Neutrophil (primary cell): Measurements from ENCODE around the gene FAM83C.

Experiments used
- H3K27ac ChIP-seq: fragments of 200-600 bp; sonication (generic); 2 replicates; pipeline ENCODE4 v1.5.1; 2016; ENCODE audit warnings: mild to moderate bottlenecking, moderate library complexity
- H3K27me3 ChIP-seq: fragments of 200-600 bp; sonication (generic); 2 replicates; pipeline ENCODE4 v1.6.0; 2016; ENCODE audit warnings: mild to moderate bottlenecking
- H3K36me3 ChIP-seq: fragments of 200-600 bp; sonication (generic); 2 replicates; pipeline ENCODE4 v1.5.1; 2017
- H3K4me1 ChIP-seq, 2 experiments: fragments of 200-600 bp in 1 of 2; sonication (generic) in 1 of 2; 1 replicate in 1 of 2; 2 replicates in 1 of 2; pipeline versions ENCODE4 v1.5.1 to v1.6.1; 2013 to 2016; ENCODE audit warnings: low read depth in 1 of 2, low read length in 1 of 2, mild to moderate bottlenecking in 1 of 2, moderate library complexity in 1 of 2; ENCODE audit not compliant: control insufficient read depth in 1 of 2, insufficient read depth in 1 of 2
- H3K4me3 ChIP-seq, 2 experiments: fragments of 200-600 bp in 1 of 2; sonication (generic) in 1 of 2; 1 replicate in 1 of 2; 2 replicates in 1 of 2; pipeline ENCODE4 v1.5.1; 2013 to 2016; ENCODE audit warnings: low read depth in 1 of 2, low read length in 1 of 2, mild to moderate bottlenecking in 1 of 2, moderate library complexity in 1 of 2
- H3K9me3 ChIP-seq: fragments of 200-600 bp; sonication (generic); 2 replicates; pipeline ENCODE4 v1.5.1; 2016
- CTCF ChIP-seq: fragments of 200-600 bp; sonication (generic); IDR thresholded peaks from 2 replicates; pipeline ENCODE4 v1.5.1; 2016; ENCODE audit warnings: antibody characterized with exemption

FAM83C gene

GRCh38 chr20:35288325-35289060 is 3.7 kb downstream of the FAM83C start:
- no peaks in the 10 kb centered on the region for H3K27me3 ChIP-seq
- H3K36me3 ChIP-seq: no peaks in the 10 kb centered on the region
- H3K4me1 ChIP-seq: peaks cover 3 to 12% of the 10 kb centered on the region in 2 experiments
- no peak overlapping the region for H3K27ac ChIP-seq
- no peaks in the 10 kb centered on the region for H3K9me3 ChIP-seq
- H3K4me3 ChIP-seq: no peak overlapping the region
- TF ChIP-seq CTCF: no peak

- Histone ChIP-seq H3K36me3 (no peaks in the 10 kb centered on the region), H3K4me1 (peaks cover 7 to 19% of the 10 kb centered on the region in 2 experiments), H3K4me3 (no peak overlapping the region), H3K27ac (no peak overlapping the region), H3K27me3 (no peaks in the 10 kb centered on the region), H3K9me3 (no peaks in the 10 kb centered on the region)
- TF ChIP-seq CTCF: no peak
Observed at GRCh38 chr20:35287509-35288324, 4.5 kb downstream of the FAM83C start.

GRCh38 chr20:35286899-35287508 is 5.2 kb downstream of the FAM83C start:
- H3K4me3 ChIP-seq: no peak overlapping the region
- TF ChIP-seq CTCF: no peak
- no peak overlapping the region for H3K27ac ChIP-seq
- peaks cover 7 to 19% of the 10 kb centered on the region in 2 experiments for H3K4me1 ChIP-seq
- H3K27me3 ChIP-seq: no peaks in the 10 kb centered on the region
- no peaks in the 10 kb centered on the region for H3K9me3 ChIP-seq
- no peaks in the 10 kb centered on the region for H3K36me3 ChIP-seq

- H3K4me3 ChIP-seq: no peak overlapping the region
- H3K27me3 ChIP-seq: no peaks in the 10 kb centered on the region
- no peaks in the 10 kb centered on the region for H3K36me3 ChIP-seq
- no peak overlapping the region for H3K27ac ChIP-seq
- peaks cover 7 to 19% of the 10 kb centered on the region in 2 experiments for H3K4me1 ChIP-seq
- H3K9me3 ChIP-seq: no peaks in the 10 kb centered on the region
- no peak for TF ChIP-seq CTCF
Observed at GRCh38 chr20:35286077-35286898, 5.9 kb downstream of the FAM83C start.

GRCh38 chr20:35285806-35286076 is 6.5 kb downstream of the FAM83C start:
- no peak for TF ChIP-seq CTCF
- Histone ChIP-seq H3K4me3 (no peak overlapping the region), H3K9me3 (no peaks in the 10 kb centered on the region), H3K4me1 (peaks cover 7 to 19% of the 10 kb centered on the region in 2 experiments), H3K36me3 (peaks cover 2% of the 10 kb centered on the region), H3K27ac (no peak overlapping the region), H3K27me3 (no peaks in the 10 kb centered on the region)
